ENCODE measurements around the gene AMIGO1.
A peak's percentile ranks its signal among the peaks of the same experiment; 100 is the strongest.

The AMIGO1 gene

DNA sequence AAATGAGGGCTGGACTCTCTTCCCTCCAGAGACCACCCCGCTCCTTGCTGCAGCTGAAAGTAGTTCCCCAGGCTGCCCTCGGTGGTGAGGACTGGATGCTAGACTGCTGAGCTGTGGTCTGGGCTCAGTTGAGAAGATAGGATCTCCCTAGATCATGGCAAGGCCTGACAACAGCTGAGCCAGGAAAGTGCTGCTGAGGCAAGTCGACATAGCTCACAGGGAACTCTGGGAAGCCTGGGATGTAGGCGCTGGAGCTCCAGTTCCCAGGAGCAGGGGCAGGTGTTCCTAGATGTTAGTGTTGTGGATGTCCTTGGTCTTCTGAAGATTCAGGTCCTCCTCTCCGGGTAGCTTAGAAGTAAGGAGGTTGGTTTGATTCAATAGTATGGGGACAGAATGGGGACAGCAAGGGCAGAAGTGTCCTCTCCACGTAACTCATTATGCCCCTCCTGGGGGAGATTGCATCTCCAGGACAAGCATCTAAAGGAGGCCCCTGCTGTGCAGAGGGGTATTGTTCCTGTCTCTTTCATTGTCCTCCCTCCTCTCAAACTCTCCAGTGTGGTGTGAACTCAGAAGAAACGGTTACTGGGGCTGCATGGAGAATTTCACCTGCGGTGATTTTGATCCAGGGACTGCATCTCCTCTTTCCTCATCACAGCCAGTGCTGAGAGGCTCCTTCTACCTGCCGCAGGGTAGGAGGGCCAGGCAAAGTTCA lies 11.9 kb downstream of the AMIGO1 start:
- TF ChIP-seq CTCF (IDR thresholded peaks at IDR 0.05): no peak

DNA sequence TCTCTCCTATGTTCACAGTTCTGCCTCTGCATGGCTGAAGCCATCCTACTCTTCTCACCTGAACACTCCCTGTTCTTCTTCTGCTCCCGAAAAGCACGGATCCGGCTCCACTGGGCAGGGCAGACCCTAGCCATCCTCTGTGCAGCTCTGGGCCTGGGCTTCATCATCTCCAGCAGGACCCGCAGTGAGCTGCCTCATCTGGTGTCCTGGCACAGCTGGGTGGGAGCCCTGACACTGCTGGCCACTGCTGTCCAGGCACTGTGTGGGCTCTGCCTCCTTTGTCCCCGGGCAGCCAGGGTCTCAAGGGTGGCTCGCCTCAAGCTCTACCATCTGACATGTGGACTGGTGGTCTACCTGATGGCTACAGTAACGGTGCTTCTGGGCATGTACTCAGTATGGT lies 13.8 kb downstream of the AMIGO1 start:
- TF ChIP-seq CTCF (IDR thresholded peaks at IDR 0.05): no peak

- peak; percentile 96 for TF ChIP-seq CTCF (IDR thresholded peaks at IDR 0.05)
Observed at GRCh38 chr1:109493805-109494539, 15.6 kb downstream of the AMIGO1 start, which contains the start of gene CYB561D1. Gene CYB561D1 (plus strand): TSS chr1:109494094. CDS start chr1:109494140, 46 bp downstream.

DNA sequence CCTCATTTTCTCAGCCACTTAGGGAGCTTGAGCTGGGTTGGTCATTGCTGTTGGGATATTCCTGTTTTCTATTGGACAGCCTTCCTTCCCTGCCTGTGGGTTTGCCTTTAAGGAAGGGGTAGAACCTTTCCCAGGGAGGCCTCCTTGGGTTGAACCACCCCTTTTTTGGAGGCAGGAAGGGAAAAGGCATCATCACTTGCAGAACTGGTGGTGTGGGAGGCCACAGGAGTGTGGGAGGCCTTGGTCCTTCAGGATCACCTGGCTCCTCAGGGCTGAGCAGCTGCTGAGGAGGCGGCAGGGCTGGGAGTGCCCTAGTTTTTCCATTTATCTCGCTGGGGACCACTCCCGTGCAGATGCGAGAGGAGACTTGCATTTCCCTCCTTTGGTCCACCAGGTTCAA lies 16.3 kb downstream of the AMIGO1 start:
- TF ChIP-seq CTCF (IDR thresholded peaks at IDR 0.05): no peak

GRCh38 chr1:109492779-109493178 lies 16.7 kb downstream of the AMIGO1 start:
- no peak for TF ChIP-seq CTCF (IDR thresholded peaks at IDR 0.05)

GRCh38 chr1:109491372-109491771 lies 18.2 kb downstream of the AMIGO1 start:
- TF ChIP-seq CTCF (IDR thresholded peaks at IDR 0.05): no peak

- peak; percentile 13; the same call in 1 of the 2 replicates for TF ChIP-seq CTCF (IDR thresholded peaks at IDR 0.05)
Observed at GRCh38 chr1:109490934-109491302, 18.6 kb downstream of the AMIGO1 start.
